HG03135 (cell line): Measurements from ENCODE around the gene CNGA1.

Experiments
- ATAC-seq: cut with Tn5 transposase; IDR thresholded peaks from one replicate; pipeline ENCODE4 v1.9.1; 2021; ENCODE audit warnings: mild to moderate bottlenecking, moderate library complexity; ENCODE audit not compliant: unreplicated experiment

The CNGA1 gene

GRCh38 chr4:48016141-48017107, at the start of gene CNGA1, which contains the start of gene NIPAL1:
Gene CNGA1 (minus strand): TSS chr4:48016681. CDS start chr4:47952689, 63,992 bp downstream.
Gene NIPAL1 (plus strand): TSS chr4:48016772. CDS start chr4:48016840, 68 bp downstream.
- ATAC-seq, result peak; percentile 74

GRCh38 chr4:48065587-48066052, 49.1 kb upstream of the CNGA1 start:
- peak; percentile 61 for ATAC-seq

GRCh38 chr4:48064349-48064748, 47.9 kb upstream of the CNGA1 start:
- no peak for ATAC-seq

- no peak for ATAC-seq
Observed at GRCh38 chr4:48058617-48059530, 42.4 kb upstream of the CNGA1 start.

GRCh38 chr4:48051078-48051477, 34.6 kb upstream of the CNGA1 start:
- ATAC-seq, result no peak

GRCh38 chr4:48049483-48049882, 33.0 kb upstream of the CNGA1 start:
- no peak for ATAC-seq

- peak; percentile 8 for ATAC-seq
Observed at GRCh38 chr4:48047896-48048295, 31.4 kb upstream of the CNGA1 start.

GRCh38 chr4:48047421-48047844, 31.0 kb upstream of the CNGA1 start:
- ATAC-seq, result peak; percentile 97

- no peak for ATAC-seq
Observed at GRCh38 chr4:48046059-48046458, 29.6 kb upstream of the CNGA1 start.

GRCh38 chr4:48044298-48044697, 27.8 kb upstream of the CNGA1 start:
- no peak for ATAC-seq

- ATAC-seq, result no peak
Observed at GRCh38 chr4:48043504-48043903, 27.0 kb upstream of the CNGA1 start.

- no peak for ATAC-seq
Observed at GRCh38 chr4:48042979-48043461, 26.5 kb upstream of the CNGA1 start.

- ATAC-seq, result no peak
Observed at GRCh38 chr4:48041535-48042137, 25.2 kb upstream of the CNGA1 start.

- ATAC-seq, result no peak
Observed at GRCh38 chr4:48039561-48039960, 23.1 kb upstream of the CNGA1 start.

GRCh38 chr4:48038666-48039065, 22.2 kb upstream of the CNGA1 start:
- no peak for ATAC-seq

GRCh38 chr4:48037117-48037462, 20.6 kb upstream of the CNGA1 start:
- no peak for ATAC-seq

- no peak for ATAC-seq
Observed at GRCh38 chr4:48035952-48036351, 19.5 kb upstream of the CNGA1 start.

GRCh38 chr4:48033825-48034413, 17.4 kb upstream of the CNGA1 start:
- peak; percentile 44 for ATAC-seq

GRCh38 chr4:48033412-48033811, 16.9 kb upstream of the CNGA1 start:
- ATAC-seq, result no peak

GRCh38 chr4:48032721-48033120, 16.2 kb upstream of the CNGA1 start:
- ATAC-seq, result no peak
